Prostate gland (tissue), 2 donors: ENCODE data around the gene UBIAD1. TPM values are rescaled to one million over a fixed set of nuclear protein-coding genes. Genes with fewer than 3 reads are reported as not detected.

Experiments used
- DNase-seq: peaks from one replicate; pipeline ENCODE4 v3.0.0-alpha.2; 2019; ENCODE audit warnings: low spot score
- H3K27ac ChIP-seq, 2 donors: fragments of 200-600 bp; sonication (generic); 2 replicates each; pipeline ENCODE4 v1.5.1; 2017 to 2019
- H3K27me3 ChIP-seq: fragments of 200-600 bp; sonication (generic); replicated peaks from 2 replicates; pipeline ENCODE4 v1.5.1; 2019; ENCODE audit not compliant: insufficient read depth
- H3K36me3 ChIP-seq, 2 donors: fragments of 200-600 bp; sonication (generic); 1 replicate in 1 of 2; 2 replicates in 1 of 2; pipeline versions ENCODE4 v1.5.1 to v1.8.1; 2017 to 2019
- H3K4me1 ChIP-seq: fragments of 200-600 bp; sonication (generic); replicated peaks from 2 replicates; pipeline ENCODE4 v1.5.1; 2019
- H3K4me3 ChIP-seq, 2 donors: fragments of 200-600 bp; sonication (generic); 2 replicates each; pipeline ENCODE4 v1.5.1; 2017 to 2019
- H3K9me3 ChIP-seq: fragments of 200-600 bp; sonication (generic); 2 replicates; pipeline ENCODE4 v1.5.1; 2017
- POLR2A ChIP-seq: fragments of 450-650 bp; IDR thresholded peaks from one replicate; pipeline ENCODE4 v1.6.1; 2016; ENCODE audit warnings: antibody characterized with exemption, mild to moderate bottlenecking
- POLR2AphosphoS5 ChIP-seq: sonication (generic); formaldehyde crosslinking; IDR thresholded peaks from one replicate; pipeline ENCODE4 v1.6.1; 2017; ENCODE audit warnings: antibody characterized with exemption
- WGBS: methylation state at CpG from one replicate; pipeline ENCODE4 v1.1.5; 2018; 5-methylcytosine and 5-hydroxymethylcytosine counted together
- intact Hi-C: fragments of 100-400 bp; cut with DNase I; formaldehyde crosslinking; loops from one replicate; pipeline ENCODE4 v1.14.2; 2022
- total RNA-seq, 2 donors: library from RNA; depleted of rRNA; stranded (reverse); fragments of >200 nt; gene quantifications; one replicate each; pipeline ENCODE4 v1.1.0, GENCODE V29; 2016
- TF ChIP-seq, protein P1 (sequence below), 4 experiments: fragments of 200-600 bp in 2 of 4; fragments of 450-650 bp in 2 of 4; sonication (generic) in 2 of 4; IDR thresholded peaks; 1 replicate in 3 of 4; 2 replicates in 1 of 4; pipeline ENCODE4 v1.5.1; 2016 to 2019; ENCODE audit warnings: antibody characterized with exemption in 4 of 4, mild to moderate bottlenecking in 2 of 4, moderate library complexity in 2 of 4

UBIAD1 gene, protein sequence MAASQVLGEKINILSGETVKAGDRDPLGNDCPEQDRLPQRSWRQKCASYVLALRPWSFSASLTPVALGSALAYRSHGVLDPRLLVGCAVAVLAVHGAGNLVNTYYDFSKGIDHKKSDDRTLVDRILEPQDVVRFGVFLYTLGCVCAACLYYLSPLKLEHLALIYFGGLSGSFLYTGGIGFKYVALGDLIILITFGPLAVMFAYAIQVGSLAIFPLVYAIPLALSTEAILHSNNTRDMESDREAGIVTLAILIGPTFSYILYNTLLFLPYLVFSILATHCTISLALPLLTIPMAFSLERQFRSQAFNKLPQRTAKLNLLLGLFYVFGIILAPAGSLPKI
- 10 to 100 TPM; 22.7 to 23.2 TPM for total RNA-seq

DNA sequence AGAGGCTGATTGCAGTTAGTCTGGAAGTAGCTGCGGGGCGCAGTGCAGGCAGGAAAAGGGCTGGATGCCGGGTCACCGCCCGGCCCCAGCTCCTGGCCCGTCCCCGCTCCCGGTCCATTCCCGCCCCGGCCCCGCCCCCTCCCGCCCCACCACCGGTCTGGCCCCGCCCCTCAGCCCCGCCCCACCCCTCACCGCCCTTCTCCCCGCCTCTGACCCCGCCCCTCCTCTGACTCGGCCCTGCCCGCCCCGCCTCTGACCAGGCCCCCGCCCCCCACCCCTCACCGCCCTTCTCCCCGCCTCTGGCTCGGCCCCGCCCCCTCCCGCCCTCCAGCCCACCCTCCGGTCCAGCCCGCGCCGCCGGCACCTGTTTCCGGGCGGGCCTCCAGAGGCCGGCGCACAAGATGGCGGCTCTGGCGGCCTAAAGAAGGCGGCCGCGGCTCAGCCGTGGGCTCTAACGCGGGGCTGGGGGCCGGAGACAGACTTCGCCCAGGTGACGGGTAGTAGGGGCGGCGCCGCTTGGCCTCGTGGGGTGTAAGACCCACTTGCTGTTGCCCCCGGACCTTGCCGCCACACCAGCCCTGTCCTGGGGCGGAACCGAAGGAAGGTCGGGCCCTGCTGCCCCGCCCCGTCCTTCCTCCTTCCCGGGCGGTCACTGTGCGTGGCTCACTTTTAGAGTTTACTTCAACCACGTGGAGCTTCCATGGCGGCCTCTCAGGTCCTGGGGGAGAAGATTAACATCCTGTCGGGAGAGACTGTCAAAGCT, at the start of gene UBIAD1:
TSS of gene UBIAD1 (plus strand) at position 367 of the 763 bp plus-strand sequence. CDS start at position 701, 334 bp downstream.
- TF ChIP-seq POLR2A (peak; percentile 60), POLR2AphosphoS5 (peak; percentile 72)
- TF ChIP-seq, protein P1, sequence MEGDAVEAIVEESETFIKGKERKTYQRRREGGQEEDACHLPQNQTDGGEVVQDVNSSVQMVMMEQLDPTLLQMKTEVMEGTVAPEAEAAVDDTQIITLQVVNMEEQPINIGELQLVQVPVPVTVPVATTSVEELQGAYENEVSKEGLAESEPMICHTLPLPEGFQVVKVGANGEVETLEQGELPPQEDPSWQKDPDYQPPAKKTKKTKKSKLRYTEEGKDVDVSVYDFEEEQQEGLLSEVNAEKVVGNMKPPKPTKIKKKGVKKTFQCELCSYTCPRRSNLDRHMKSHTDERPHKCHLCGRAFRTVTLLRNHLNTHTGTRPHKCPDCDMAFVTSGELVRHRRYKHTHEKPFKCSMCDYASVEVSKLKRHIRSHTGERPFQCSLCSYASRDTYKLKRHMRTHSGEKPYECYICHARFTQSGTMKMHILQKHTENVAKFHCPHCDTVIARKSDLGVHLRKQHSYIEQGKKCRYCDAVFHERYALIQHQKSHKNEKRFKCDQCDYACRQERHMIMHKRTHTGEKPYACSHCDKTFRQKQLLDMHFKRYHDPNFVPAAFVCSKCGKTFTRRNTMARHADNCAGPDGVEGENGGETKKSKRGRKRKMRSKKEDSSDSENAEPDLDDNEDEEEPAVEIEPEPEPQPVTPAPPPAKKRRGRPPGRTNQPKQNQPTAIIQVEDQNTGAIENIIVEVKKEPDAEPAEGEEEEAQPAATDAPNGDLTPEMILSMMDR (IDR thresholded peaks at IDR 0.05): no peak
- intact Hi-C loops: no loop called here
- H3K27ac ChIP-seq: peak within 1 kb of the TSS; percentile 83 to 86
- 1% methylated on average over 28 of the region's 64 CpGs for WGBS
- no peaks in the 10 kb centered on the region for H3K36me3 ChIP-seq
- H3K9me3 ChIP-seq: no peaks in the 10 kb centered on the region
- H3K27me3 ChIP-seq: no peaks in the 10 kb centered on the region
- H3K4me1 ChIP-seq: peaks cover 18% of the 10 kb centered on the region
- peak within 1 kb of the TSS; percentile 65 to 79 for H3K4me3 ChIP-seq
- peak; percentile 81 for DNase-seq

GRCh38 chr1:11227106-11228077, 45.6 kb upstream of the UBIAD1 start:
- Histone ChIP-seq H3K4me1 (no peaks in the 10 kb centered on the region), H3K36me3 (peaks cover 7 to 12% of the 10 kb centered on the region in 2 donors), H3K27me3 (no peaks in the 10 kb centered on the region), H3K4me3 (no peak overlapping the region), H3K27ac (no peak overlapping the region), H3K9me3 (no peaks in the 10 kb centered on the region)
- WGBS: 90% methylated on average over 10 of the region's 10 CpGs
- intact Hi-C loops: no loop called here
- no peak for TF ChIP-seq POLR2A
- no peak for TF ChIP-seq POLR2AphosphoS5
- TF ChIP-seq, protein P1 (IDR thresholded peaks at IDR 0.05): no peak
- DNase-seq: no peak

DNA sequence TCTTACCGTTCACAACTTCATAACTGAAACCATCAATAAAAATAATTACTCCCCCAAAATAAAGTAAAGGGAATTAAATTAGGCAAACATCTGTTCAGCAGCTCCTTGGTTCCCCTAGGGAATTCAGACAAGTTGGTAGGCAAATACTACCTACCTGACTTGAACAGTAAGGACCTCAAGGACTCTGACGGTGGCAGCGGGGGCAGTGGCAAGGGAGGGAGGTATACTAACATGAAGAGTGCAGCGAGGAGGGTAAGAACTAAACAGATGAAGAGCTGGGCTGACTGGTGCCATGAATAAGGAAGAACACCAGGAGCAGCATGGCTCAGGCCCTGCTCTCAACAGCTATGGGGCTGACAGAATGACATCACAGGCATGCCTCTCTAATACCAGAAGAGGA, 43.8 kb upstream of the UBIAD1 start:
- intact Hi-C loops: no loop called here
- H3K9me3 ChIP-seq: no peaks in the 10 kb centered on the region
- no peak for DNase-seq
- H3K4me3 ChIP-seq: no peak overlapping the region
- TF ChIP-seq POLR2A (no peak), POLR2AphosphoS5 (no peak)
- TF ChIP-seq, protein P1 (IDR thresholded peaks at IDR 0.05): no peak
- H3K36me3 ChIP-seq: peaks cover 7 to 12% of the 10 kb centered on the region in 2 donors
- no peaks in the 10 kb centered on the region for H3K27me3 ChIP-seq
- H3K27ac ChIP-seq: no peak overlapping the region
- WGBS: 91% methylated on average over 4 of the region's 4 CpGs
- H3K4me1 ChIP-seq: no peaks in the 10 kb centered on the region

DNA sequence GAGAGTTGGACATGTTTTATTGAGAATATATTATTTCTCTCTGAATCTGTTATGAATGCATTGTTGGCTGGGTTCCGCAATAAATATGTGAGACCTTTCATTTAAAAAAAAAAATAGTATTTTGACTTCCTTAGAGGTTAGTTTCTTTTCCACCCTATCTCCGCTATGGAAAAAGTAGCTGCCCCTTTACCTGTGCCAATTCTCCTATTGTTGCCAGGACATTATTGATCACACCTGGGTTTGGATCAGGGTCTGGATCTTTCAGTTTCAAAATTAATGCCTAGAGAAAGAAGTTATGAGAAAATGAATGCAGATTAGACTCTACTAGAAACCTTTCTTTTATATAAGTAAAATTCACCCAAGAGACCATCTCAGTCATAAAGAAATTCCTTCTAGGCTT, 39.8 kb upstream of the UBIAD1 start:
- H3K9me3 ChIP-seq: no peaks in the 10 kb centered on the region
- H3K27me3 ChIP-seq: no peaks in the 10 kb centered on the region
- intact Hi-C loops: no loop called here
- 90% methylated on average over 2 of the region's 2 CpGs for WGBS
- no peak overlapping the region for H3K27ac ChIP-seq
- TF ChIP-seq, protein P1 (IDR thresholded peaks at IDR 0.05): no peak
- TF ChIP-seq POLR2AphosphoS5: no peak
- no peak overlapping the region for H3K4me3 ChIP-seq
- no peak for DNase-seq
- no peaks in the 10 kb centered on the region for H3K4me1 ChIP-seq
- H3K36me3 ChIP-seq: peaks cover 13% of the 10 kb centered on the region in 2 donors
